H1 (cell line): ENCODE data around the gene LRRC23.

ENCODE experiments used
- EZH2 ChIP-seq: fragments of 200-600 bp; sonication (generic); IDR thresholded peaks from 2 replicates; pipeline ENCODE4 v1.7.1; 2012; ENCODE audit warnings: low read depth, mild to moderate bottlenecking, moderate library complexity, low read length, inconsistent platforms; ENCODE audit not compliant: severe bottlenecking
- PHF8 ChIP-seq: fragments of 200-600 bp; sonication (generic); conservative IDR thresholded peaks from 2 replicates; pipeline ENCODE4 v1.7.1; 2012; ENCODE audit warnings: low read depth, mild to moderate bottlenecking, inconsistent platforms, low read length, moderate library complexity
- RNF2 ChIP-seq: fragments of 200-900, 300-1000 bp; sonication (generic); IDR thresholded peaks from 2 replicates; pipeline ENCODE4 v1.7.1; 2016; ENCODE audit warnings: borderline replicate concordance, low read depth, mild to moderate bottlenecking, antibody characterized with exemption, low read length; ENCODE audit not compliant: poor library complexity, severe bottlenecking; ENCODE audit errors: missing control alignments
- SP2 ChIP-seq: IDR thresholded peaks from 2 replicates; pipeline ENCODE4 v1.6.1; 2012; ENCODE audit warnings: mild to moderate bottlenecking, low read length, inconsistent platforms

DNA sequence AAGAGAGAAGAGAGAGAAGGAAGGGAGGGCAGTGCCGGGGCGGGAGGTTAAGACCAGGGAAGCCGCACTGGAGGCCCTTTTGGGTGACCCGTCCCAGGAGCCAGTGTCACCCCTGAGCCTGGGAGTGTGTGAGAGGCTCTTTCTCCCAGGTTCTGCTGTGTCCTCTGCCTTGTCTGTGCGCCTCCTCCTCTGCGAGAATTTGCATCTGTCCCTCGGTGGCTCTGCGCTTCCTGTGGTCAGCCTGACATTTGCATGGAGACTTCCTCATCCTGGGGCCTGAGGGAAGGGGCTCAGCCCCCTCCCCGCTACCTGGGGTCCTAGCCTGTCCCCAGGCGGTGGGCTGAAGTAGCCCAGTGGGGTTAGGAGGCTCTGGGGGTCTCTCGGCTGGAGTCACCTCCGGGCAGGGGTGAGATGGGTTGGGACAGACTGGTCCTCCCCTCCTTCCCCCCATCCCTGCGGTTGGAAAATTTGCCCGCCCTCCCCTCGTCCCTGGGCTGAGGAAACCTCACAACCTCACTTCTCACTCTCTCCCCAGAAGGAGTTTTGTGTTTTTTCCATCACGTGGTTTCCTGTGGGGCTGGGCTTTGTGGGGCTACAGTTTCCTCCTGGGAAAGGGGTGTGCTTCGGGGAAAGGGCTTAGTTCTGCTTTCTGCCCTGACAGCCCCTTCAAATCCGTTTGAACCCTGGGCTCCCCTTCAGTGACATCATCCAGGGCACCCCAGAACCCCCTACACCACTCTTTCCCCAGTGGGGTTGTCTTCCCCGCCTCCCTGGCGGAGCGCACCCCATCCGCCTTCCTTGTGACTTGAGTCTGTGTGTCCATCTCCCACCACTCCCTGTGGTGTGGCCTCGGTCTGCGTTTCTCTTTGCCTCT is 49.1 kb downstream of the LRRC23 start:
- TF ChIP-seq RNF2 (no peak), PHF8 (no peak), SP2 (no peak), EZH2 (no peak)
